Measurements from ENCODE around the gene COX4I1. TPM values are rescaled to one million over a fixed set of nuclear protein-coding genes. Genes with fewer than 3 reads are reported as not detected.

The COX4I1 gene
- total and polyA plus RNA-seq, 10 of the 15 experiments (the other 5 are each of a cell fraction or from before 2014, with no cell fraction given) = 480 to 1,889 (median 872) TPM

DNA sequence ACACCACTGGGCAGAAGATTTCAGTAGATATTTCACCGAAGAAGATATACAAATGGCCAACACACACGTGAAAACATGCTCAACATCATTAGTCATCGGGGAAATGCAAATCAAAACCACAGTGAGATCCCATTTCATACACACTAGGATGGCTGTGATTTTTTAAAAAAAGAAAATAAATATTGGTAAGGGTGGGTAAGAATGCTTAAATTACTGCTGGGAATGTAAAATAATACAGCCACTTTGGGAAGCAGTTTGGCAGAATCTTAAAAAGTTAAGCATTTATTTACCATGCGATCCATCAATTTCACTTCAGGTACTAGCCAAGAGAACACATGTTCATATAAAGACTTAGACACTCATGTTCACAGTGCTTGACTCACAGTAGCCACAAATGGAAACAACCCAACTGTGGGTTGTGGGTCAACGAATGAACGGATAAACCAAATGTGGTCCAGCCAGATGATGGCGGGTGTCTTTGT lies 42.1 kb upstream of the COX4I1 start (continued):
- no peak for TF ChIP-seq SMC3 (IDR thresholded peaks at IDR 0.05; ENCODE audit: borderline replicate concordance, low read length)
- no peak for TF ChIP-seq ZNF207 (IDR thresholded peaks at IDR 0.05; ENCODE audit: borderline replicate concordance)
- TF ChIP-seq, protein P1, sequence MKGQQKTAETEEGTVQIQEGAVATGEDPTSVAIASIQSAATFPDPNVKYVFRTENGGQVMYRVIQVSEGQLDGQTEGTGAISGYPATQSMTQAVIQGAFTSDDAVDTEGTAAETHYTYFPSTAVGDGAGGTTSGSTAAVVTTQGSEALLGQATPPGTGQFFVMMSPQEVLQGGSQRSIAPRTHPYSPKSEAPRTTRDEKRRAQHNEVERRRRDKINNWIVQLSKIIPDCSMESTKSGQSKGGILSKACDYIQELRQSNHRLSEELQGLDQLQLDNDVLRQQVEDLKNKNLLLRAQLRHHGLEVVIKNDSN (IDR thresholded peaks at IDR 0.05; ENCODE audit: borderline replicate concordance, extremely low read length, insufficient read depth, low read depth, low read length) = no peak
- no peak for TF ChIP-seq CBX5 (IDR thresholded peaks at IDR 0.05; ENCODE audit: low read depth)
- no peak for TF ChIP-seq ZNF384 (IDR thresholded peaks at IDR 0.05; ENCODE audit: borderline replicate concordance, low read depth, low read length)
- TF ChIP-seq YBX1 (IDR thresholded peaks at IDR 0.05) = no peak
- TF ChIP-seq JUNB (IDR thresholded peaks at IDR 0.05) = peak; percentile 54
- TF ChIP-seq, protein P2, sequence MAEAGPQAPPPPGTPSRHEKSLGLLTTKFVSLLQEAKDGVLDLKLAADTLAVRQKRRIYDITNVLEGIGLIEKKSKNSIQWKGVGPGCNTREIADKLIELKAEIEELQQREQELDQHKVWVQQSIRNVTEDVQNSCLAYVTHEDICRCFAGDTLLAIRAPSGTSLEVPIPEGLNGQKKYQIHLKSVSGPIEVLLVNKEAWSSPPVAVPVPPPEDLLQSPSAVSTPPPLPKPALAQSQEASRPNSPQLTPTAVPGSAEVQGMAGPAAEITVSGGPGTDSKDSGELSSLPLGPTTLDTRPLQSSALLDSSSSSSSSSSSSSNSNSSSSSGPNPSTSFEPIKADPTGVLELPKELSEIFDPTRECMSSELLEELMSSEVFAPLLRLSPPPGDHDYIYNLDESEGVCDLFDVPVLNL (IDR thresholded peaks at IDR 0.05; ENCODE audit: low read depth, low read length) = no peak
- TF ChIP-seq PAX8 (IDR thresholded peaks at IDR 0.05) = no peak
- TF ChIP-seq, protein P3, sequence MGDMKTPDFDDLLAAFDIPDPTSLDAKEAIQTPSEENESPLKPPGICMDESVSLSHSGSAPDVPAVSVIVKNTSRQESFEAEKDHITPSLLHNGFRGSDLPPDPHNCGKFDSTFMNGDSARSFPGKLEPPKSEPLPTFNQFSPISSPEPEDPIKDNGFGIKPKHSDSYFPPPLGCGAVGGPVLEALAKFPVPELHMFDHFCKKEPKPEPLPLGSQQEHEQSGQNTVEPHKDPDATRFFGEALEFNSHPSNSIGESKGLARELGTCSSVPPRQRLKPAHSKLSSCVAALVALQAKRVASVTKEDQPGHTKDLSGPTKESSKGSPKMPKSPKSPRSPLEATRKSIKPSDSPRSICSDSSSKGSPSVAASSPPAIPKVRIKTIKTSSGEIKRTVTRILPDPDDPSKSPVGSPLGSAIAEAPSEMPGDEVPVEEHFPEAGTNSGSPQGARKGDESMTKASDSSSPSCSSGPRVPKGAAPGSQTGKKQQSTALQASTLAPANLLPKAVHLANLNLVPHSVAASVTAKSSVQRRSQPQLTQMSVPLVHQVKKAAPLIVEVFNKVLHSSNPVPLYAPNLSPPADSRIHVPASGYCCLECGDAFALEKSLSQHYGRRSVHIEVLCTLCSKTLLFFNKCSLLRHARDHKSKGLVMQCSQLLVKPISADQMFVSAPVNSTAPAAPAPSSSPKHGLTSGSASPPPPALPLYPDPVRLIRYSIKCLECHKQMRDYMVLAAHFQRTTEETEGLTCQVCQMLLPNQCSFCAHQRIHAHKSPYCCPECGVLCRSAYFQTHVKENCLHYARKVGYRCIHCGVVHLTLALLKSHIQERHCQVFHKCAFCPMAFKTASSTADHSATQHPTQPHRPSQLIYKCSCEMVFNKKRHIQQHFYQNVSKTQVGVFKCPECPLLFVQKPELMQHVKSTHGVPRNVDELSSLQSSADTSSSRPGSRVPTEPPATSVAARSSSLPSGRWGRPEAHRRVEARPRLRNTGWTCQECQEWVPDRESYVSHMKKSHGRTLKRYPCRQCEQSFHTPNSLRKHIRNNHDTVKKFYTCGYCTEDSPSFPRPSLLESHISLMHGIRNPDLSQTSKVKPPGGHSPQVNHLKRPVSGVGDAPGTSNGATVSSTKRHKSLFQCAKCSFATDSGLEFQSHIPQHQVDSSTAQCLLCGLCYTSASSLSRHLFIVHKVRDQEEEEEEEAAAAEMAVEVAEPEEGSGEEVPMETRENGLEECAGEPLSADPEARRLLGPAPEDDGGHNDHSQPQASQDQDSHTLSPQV (IDR thresholded peaks at IDR 0.05) = no peak
- TF ChIP-seq GABPA (IDR thresholded peaks at IDR 0.05; ENCODE audit: low read depth) = no peak
- TF ChIP-seq NRF1 (conservative IDR thresholded peaks at IDR 0.05; ENCODE audit: low read depth, low read length) = no peak
- TF ChIP-seq, protein P4, sequence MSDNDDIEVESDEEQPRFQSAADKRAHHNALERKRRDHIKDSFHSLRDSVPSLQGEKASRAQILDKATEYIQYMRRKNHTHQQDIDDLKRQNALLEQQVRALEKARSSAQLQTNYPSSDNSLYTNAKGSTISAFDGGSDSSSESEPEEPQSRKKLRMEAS (IDR thresholded peaks at IDR 0.05; ENCODE audit: low read depth, low read length) = no peak
- no peak for TF ChIP-seq ZNF24 (IDR thresholded peaks at IDR 0.05)
- TF ChIP-seq ESRRA (IDR thresholded peaks at IDR 0.05; ENCODE audit: low read length) = no peak
- no peak for TF ChIP-seq KLF5 (IDR thresholded peaks at IDR 0.05; ENCODE audit: partially characterized antibody)
- no peak for TF ChIP-seq BACH1 (IDR thresholded peaks at IDR 0.05; ENCODE audit: borderline replicate concordance)
- no peak for TF ChIP-seq CHD4 (IDR thresholded peaks at IDR 0.05)
- no peak for TF ChIP-seq TCF7 (IDR thresholded peaks at IDR 0.05; ENCODE audit: borderline replicate concordance)
- no peak for TF ChIP-seq NR2F1 (conservative IDR thresholded peaks at IDR 0.05)
- 0 out of 2 replicates have a peak, but pooled peaks have one; percentile 22 for TF ChIP-seq NFIC (IDR thresholded peaks at IDR 0.05; ENCODE audit: low read depth, low read length)
- no peak for TF ChIP-seq DPF2 (IDR thresholded peaks at IDR 0.05)
- TF ChIP-seq ZNF274 (IDR thresholded peaks at IDR 0.05; ENCODE audit: insufficient read depth, insufficient read length) = no peak
- TF ChIP-seq SUPT20H (IDR thresholded peaks at IDR 0.05; ENCODE audit: borderline replicate concordance, control insufficient read depth, low read depth, low read length) = no peak
- TF ChIP-seq, protein P5, sequence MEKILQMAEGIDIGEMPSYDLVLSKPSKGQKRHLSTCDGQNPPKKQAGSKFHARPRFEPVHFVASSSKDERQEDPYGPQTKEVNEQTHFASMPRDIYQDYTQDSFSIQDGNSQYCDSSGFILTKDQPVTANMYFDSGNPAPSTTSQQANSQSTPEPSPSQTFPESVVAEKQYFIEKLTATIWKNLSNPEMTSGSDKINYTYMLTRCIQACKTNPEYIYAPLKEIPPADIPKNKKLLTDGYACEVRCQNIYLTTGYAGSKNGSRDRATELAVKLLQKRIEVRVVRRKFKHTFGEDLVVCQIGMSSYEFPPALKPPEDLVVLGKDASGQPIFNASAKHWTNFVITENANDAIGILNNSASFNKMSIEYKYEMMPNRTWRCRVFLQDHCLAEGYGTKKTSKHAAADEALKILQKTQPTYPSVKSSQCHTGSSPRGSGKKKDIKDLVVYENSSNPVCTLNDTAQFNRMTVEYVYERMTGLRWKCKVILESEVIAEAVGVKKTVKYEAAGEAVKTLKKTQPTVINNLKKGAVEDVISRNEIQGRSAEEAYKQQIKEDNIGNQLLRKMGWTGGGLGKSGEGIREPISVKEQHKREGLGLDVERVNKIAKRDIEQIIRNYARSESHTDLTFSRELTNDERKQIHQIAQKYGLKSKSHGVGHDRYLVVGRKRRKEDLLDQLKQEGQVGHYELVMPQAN (conservative IDR thresholded peaks at IDR 0.05) = no peak
- TF ChIP-seq SP1 (IDR thresholded peaks at IDR 0.05; ENCODE audit: low read depth, low read length) = no peak

Data from GM12878 (cell line).